ENCODE results near the gene SKI.
"Not testable (repeated sequence)": the region's sequence is repeated elsewhere in the genome, so short reads cannot be mapped to it uniquely, and the experiment has no call there.

SKI gene

DNA sequence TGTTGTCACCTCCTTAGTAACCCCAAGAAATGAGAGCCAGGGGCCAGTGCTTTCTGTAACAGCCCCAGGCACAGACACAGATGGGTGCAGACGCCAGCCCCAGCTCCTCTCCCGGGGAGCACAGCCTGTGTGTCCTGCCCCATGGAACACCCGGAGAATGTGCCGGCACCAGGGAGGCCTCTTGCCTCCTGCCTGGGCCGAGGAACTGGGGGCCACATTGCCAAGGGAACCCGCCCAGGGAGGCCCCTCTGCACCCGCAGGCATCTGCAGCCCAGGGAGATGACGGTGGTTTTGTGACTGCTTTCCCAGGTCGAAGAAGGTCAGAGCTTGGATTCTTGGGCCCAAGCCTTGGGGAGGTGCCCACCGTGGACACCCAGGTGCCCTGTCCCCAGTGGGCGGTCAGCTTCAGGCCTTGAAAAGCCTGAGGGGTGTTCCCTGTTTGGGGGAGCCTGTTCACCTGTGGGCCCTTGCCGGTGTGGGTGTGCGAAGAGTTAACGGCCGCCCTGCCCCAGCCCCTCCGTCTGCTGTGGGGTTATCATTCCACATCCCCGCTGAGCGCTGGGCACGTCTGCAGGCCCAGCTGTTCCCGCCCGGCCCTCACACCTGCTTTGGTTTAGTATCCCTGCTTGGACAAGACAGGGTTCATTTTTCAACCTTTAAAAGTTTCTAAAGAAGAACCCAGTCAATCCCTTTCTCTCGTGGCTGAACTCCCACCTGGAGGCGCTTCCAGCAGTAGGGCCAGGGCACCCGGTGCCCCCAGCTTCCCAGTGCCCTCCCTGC is 100.7 kb downstream of the SKI start:
- no peak for DNase-seq

DNA sequence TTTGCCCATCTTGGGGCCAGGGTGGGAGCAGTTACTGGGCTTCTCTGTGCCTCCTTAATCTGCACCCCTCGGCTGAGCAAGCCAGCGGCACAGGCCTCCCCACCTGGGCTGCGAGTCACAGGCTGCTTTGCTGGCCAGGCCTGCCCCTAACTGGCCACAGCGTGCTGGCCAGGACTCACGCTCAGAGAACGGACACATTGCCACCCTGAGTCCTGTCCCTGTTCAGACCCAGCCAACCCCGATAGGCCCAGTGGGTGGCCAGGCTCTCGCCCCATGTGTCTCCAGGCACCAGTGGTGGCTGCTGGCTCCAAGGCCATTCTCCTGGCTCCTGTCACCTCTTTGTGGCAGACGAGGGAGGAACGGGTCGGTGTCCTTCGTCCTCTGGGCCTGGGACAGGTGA is 101.9 kb downstream of the SKI start:
- DNase-seq = no peak

DNA sequence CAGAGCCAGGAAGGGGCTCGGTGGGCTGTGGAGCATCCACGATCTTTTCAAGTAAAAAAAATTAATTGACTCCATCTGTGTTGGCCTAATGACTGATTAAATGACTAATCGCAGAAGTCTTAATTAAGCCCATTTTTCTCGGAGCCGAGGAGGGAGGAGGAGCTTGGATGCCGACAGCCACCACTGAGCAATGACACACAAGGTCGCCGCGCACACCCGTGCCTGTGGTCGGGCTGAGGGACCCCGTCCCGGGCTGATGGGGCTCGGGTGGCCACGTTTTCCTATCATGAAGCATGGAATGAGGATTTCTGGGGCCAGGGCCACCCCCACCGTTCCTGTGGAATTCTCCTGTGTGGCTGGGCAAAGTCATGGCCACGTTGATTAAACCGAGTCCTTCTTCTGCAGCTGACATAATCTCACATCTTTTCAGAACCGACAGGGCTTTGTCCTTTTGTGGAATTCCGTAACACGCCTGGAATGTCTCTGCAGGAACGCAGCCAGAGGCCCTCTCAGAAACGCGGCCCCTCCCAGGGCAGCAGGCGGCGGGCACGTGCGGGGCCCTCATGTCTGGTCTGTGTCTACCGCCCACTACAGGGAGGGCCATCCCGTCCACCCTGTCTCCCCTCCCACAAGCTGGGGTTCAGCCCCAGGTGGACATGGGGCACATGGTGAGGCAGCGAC is 102.5 kb downstream of the SKI start:
- no peak for DNase-seq

DNA sequence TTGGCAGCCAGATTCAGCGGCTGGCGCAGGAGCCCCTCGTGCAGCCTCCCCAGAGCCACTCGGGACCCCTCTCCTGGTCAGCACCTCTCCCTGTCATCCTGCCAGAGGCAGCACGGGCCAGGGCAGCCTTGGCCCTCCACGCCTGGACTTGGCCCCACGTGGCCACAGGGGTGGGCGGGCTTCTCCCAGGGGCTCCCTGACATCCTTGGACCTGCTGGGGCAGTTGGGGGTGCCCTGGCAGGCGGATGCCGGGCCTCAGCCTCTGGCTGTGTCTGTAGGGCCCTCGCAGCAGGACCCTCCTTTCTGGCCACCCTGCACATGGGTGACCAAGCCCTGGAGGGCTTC is 103.1 kb downstream of the SKI start:
- DNase-seq = no peak

DNA sequence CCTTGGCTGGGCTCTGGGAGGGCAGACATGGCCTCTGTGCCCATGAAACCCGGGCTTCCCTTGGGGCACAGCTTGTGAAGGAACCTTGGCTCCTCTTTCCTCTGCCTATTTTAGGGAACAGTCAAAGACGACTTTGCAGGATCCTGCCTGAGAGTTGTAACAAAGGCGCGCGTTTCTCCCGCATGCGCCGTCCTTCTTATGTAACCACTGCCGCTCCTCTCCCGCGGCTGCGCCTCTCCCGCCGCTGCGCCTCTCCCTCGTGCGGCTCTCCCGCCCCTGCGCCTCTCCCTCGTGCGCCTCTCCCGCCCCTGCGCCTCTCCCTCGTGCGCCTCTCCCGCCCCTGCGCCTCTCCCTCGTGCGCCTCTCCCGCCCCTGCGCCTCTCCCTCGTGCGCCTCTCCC is 103.5 kb downstream of the SKI start:
- DNase-seq = not testable (repeated sequence)

DNA sequence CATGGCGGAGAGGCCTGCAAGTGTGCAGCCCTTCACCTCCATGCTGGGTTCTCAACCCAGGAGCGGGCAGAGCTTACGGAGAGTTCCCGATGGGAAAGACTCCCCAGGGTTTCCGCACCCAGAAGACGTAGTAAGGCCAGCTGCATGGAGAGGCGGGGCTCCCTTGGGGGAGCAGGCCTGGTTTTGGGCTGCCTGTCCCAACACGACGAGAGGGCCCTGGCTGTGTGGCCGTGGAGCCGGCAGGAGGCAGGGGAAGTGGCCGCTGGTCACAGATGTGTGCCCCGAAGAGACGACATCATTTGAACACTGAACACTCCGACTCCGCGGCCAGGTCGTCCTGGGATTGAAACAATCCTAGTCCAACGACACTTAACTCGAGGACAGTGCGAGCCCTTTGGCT is 106.2 kb downstream of the SKI start:
- DNase-seq = no peak

DNA sequence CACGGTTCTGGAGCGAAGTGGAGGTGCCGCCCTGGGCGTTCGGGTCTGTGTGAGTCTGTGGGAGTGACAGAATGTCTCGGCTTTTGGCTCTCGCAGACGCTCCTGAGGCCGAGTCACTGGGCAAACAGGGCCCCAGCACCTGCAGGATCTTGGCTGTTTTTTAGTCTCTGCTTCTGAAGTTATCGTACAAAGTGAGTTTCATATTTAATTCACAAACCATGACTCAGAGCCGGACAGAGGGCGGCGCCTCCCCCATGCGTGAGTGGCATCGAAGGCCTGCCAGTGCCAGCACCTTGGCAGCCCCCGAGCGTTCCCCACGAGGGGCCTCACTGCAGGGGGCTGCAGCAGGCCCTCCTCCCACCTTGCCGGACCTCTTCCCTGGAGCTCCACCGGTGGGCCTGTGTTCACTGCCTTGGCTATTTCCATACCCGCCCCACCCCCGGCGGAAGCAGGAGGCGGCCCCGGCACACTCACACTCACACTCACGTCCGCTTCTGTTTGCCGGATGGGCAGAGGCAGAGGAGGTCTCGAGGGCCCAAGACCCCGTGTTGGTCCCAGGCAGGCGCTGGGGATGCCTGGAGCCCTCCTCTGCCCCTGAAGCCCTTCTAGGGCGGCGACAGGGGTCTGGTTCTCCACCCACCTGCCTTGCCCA is 106.9 kb downstream of the SKI start:
- no peak for DNase-seq

DNA sequence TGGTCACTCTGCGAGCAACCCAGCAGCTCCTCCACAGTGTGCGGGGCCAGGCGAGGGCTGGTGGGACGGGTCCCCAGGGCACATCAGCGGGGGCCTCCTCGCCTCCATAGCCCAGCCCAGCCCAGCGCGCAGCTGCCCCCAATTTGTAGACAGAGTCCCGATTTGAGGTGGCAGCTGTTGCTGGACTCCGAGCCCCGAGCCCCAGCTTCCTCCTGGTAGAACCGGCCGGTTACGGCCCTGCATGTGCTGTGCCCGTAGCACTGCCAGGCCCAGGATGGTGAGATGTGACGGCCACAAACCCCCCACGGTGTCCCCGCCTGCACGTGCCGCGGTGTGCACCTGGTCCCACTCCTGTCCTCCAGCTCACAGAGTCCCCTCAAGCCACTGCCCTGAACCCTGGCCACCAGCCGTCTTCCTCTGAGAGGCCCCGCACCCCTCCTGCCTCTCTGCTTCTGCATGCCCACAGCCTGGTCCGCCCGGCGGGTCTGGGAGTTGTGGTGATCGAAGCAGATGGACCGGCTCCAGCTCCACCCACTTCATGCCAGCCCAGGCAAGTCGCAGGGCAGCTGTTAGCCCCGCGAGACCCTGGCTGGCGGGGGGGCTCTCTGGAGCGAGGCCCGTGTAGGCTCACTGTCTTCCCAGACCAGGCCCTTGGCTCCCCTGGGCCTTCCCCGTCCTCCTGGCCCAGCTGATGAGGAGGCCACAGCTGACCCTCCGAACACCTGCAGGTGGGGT is 107.8 kb downstream of the SKI start:
- no peak for DNase-seq

DNA sequence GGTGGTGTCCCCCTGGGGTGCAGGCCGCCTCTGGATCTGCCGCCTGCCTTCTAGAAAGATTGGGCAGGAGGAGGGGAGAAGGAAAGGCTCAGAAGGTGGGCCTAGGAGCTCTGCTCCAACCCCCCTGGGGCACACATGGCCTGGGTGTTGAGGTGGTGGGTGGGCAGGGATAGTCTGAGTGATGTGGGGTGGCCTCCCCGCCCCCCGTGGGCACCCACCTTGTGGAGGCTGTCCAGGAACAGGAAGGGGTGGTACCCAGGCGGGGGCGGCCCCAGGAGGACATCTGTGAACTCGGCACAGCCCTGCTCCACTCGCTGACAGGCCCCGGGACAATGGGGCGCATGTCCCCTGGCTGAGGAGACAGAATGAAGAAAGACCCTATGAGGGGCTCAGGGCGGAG is 108.4 kb downstream of the SKI start:
- no peak for DNase-seq

DNA sequence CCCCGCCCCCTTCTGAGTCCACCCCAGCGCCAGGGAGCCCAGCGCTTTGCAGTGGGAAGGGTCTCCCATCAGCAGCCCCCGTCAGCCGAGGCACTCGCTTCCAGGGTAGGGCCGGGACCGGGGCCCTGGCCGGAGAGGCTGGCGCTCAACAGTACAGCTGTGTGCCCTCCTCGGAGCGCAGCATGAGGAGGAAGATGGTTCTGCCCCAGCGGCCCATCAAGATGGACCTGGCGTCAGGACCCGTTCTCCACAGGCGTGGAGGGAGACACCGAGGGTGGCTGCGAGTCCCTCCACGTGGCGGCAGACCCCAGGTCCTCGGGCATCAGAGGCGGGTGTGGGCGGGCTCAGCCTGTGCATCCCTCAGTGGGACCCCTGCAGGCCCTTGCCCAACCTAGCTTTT is 109.0 kb downstream of the SKI start:
- DNase-seq = no peak

DNA sequence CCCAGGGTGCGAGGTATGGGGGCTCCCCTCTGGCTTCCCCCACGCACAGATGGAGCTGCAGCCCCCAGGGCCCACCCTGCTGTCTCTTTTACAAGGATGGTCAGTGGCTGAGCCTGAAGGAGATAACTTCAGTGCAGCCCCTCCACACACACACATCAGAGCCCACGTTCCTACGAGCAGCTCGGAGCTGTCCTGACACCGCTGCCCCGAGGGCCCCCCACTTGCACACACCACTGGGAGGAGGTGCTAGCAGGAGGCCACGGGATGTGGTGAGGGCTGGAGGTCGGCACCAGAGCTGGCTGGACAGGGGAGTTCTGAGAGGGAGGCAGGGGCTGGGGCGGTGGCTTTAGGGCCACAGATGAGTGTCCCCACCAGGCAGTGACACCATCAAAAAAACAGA is 109.4 kb downstream of the SKI start:
- no peak for DNase-seq

DNA sequence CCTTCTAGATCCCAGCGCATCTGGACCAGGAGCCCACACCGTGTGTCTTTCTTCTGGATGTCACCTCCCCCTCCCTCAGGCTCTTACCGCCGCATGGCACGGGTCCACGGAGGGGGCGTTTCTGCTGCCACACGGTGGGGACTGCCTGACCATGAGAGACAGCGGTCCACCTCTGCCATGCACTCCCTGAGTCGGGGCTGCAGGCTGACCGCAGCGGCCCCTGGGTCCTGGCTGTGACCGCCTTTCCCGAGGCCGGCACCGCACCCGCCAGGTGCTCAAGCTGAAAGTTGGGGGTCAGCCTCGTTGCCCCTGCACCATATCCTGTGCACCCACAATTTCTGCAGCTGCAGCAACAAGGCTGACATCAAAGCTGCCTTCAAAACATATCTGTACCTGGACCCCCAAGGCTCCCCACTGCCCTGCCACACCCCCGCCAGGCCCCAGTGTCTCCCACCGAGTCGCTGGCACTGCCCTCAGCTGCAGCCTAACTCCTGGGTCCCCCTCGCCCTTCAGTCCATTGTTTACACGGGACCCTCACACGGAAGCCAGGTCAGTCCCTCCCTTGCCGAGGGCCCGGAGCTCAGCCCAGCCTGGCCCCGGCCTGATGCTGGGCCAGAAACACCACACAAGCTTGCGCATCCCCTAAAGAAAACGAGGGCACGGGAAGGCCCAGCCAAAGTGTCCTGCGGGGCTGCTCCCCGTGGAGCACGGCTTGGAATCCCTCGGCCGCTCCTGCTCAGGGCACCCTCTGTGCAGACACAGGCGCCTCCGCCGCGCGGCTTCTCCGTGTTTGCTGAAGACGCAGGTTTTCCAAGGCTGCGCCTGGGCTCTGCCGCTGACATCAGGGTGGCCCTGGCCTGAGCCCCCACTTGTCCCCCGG is 111.3 kb downstream of the SKI start:
- no peak for DNase-seq

DNA sequence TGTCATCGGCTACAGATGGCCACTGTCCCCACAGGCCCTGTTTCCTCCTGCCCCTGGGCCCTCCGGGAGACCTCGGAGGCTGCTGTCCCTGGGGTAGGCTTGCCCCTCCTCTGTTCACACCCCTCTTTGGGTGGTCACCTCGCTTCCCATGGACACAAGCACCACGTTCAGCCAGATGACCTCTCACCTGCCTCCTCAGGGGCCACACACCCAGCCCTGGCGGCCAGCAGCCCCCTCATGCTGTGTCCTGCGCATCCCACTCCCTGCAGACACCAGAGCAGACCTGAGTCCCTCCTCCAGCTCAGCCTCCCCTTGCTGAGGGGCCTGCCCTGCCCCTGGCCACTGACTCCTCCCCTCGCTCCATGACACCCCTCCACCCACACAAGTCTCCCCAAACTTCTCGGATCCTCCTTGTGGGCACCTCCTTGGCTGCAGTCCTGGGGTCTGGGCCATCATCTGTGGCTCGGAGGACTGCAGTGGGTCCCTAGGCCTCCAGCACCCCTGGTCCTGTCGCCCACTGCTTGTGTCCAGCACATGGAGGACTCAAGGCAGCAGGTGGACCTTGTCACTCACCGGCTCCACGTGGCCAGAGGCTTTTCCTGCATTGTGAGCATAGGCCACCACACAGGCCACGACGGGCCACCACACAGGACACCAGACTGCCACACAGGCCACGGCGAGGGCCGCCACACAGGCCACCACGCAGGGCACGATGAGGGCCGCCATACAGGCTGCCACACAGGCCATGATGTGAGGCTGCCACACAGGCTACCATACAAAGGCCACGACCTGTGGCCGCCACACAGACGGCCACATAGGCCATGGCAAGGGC is 112.2 kb downstream of the SKI start:
- no peak for DNase-seq

DNA sequence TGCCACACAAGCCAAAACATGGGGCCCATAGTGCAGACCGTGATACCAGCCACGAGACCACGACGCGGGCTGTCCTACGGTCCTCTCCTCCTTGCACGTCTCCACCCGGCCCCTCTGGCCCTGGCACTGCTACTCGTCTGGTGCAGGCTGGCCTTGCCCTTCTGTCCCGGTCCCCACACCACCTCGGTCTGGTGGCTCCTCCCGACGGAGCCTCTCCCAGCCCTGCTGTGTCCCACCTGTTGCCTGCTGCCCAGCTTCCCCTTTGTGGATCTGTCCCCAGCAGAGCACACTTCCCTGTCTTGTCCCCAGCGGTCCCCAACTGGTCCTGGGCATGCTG is 112.8 kb downstream of the SKI start:
- no peak for DNase-seq

DNA sequence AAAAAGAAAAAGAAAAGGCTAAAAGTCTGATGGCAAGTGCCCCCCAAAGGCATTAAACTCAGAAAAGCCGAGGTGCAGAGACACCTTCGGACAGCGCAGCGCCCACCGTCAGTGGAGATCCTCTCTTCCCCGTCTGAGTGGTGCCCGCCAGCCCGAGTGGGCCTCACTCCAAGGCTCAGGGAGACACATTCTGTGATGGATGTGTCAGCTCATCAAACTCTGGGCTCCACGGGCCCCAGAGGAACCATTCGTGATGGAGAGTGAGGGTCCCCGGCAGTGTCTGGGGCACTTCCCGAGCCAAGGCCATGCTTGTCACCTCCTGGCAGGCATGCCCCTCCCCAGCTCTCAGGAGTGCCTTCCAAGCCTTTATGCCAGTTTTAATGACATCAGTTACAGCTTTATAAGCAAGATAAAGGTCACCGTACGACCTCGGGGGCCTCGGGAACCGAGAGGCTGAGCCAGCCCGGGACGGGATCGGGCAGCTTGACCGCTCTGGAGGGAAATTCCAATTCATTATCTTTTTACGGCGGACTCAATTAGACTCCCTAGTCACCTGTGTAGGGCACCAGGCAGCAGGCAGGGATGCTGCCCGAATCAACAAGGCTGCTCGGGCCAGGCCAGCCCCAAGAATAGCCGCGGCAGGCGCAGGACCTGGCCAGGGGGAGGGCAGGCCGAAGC is 113.7 kb downstream of the SKI start:
- DNase-seq = no peak

DNA sequence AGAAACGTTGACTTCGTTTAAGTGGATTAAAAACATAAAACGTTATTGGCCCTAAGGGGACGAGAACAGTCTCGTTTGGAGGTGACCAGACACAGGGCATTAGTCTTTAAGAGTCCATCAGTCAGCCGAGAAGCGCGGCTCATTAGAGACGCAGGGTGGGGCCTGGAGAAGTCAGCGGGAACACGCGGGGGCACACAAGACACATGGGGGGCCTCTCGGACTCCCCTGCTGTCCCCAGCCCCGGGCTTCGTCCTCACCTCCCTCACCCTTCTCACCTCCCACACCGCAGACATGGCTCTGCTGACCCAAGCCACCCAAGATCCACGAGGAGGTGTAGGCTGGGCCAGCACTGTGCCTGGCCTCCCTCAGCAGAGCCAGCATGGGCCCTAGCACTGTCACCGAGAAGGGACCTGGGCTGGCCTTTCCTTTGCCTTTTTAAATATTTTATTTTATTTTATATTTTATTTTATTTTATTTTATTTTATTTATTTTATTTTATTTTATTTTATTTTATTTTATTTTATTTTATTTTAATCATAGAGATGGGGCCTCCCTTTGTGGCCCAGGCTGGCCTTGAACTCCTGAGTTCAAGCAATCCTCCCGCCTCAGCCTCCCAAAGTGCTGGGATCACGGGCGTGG is 114.4 kb downstream of the SKI start:
- no peak for DNase-seq

DNA sequence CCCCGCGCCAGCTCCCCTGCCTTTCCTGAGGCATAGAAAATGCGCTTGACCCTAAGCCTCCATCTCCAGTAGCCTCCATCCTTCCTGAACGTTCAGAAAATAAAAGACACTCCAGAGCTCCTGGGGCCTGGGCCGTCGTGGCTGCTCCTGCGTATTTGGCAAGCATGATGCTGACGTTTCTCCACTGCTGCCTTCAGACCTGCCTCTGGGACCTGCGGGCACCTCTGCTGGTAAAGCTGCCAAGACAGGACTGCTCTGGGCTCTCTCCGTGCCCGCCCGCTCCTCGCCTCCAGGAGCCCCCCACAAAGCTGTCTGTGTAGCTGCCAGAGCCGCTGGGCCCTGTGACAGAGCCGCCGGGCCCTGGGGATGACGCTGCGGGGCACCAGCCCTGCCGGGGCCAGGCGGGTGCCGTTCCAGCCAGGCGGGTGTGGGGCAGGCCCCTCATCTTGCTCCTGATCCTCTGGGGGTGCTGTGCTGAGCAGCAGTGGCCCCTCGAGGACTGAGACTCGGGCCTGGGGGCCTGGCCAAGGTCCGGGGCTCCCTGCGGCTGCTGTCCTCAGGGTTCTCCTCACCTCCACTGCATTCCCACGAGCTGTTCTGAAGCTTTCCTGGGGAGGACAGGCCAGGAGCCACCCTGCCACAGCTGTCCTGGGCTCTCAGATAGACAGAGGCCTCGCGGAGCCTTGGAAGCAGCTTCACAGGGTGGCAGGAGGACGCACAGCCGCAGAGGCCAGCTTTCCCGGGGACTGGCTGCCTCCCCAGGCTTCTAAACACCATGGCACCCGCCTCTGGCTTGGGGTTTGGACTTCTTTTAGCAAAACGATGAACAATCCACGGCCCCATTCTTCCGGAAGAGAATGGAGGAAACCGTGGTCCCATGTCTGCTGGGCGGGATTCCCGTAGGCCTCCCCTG is 115.2 kb downstream of the SKI start:
- DNase-seq = no peak

DNA sequence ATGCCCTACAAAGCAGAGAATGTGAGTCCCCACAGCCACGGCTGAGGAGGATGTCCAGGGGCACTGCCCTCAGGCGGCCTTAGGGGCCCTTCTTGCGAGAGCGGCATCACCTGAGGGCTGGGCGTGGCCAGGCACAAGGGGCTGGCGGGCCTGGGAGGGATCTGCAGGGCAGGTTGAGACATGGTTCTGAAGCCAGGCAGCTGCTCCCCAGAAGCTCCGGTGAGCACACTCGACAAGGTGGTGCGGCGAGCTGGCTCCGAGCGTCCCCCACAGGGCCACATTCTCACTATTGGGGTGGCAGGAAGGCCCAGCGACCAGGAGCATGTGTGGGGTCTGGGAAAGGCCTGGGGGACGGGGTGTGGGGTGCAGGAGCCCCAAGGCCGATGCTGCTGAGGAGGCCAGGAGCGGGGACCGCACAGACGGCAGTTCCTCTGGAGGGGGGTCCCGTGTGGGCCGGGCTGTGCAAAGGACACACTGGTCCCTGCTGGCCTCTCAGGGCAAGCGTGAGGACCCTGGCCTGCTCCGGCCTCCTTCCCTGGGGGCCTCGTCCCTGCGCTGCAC is 116.1 kb downstream of the SKI start:
- DNase-seq = no peak

DNA sequence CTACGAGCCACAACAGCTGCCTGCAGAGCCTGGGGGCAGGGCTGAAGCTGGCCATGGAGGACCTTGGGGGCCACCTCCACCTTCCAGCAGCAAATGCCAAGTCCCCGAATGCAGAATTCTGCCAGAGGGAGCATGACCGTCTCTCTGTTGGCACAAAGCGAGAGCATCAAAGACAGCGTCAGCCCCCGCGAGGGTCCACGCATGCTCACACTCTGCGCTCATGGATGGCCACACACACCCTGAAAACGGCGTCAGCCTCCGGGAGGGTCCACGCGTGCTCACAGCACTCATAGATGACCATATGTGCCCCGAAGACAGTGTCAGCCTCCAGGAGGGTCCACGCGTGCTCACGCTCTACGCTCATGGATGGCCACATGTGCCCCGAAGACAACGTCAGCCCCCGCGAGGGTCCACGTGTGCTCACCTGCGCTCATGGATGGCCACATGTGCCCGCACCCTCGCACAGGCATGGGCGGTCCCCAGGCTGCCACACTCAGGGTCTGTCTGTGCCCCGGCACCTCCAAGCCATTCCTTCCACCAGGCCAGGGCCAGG is 116.7 kb downstream of the SKI start:
- no peak for DNase-seq
